Activated naive CD4-positive, alpha-beta T cell treated with anti-CD3 and anti-CD28 coated beads, Interleukin-2, amount 50 U/mL, for 72 hours (primary cell): ENCODE data around the gene USP5. TPM values are rescaled to one million over a fixed set of nuclear protein-coding genes. Genes with fewer than 3 reads are reported as not detected.

ENCODE experiments used
- ATAC-seq, 2 donors: fragments of 150-1000 bp; cut with Tn5 transposase; 2 replicates each; pipeline ENCODE4 v1.10.0; 2021; ENCODE audit warnings: mild to moderate bottlenecking in 2 of 2, moderate library complexity in 2 of 2
- DNase-seq, 2 donors: peaks; one replicate each; pipeline ENCODE4 v3.0.0; 2021 to 2022; ENCODE audit warnings: low spot score in 2 of 2
- H3K27ac Mint-ChIP-seq, 2 donors: one replicate each; pipeline ENCODE4 v1.8.0; 2022; ENCODE audit warnings: mild to moderate bottlenecking in 2 of 2, mixed read lengths in 2 of 2
- H3K36me3 Mint-ChIP-seq, 2 donors: one replicate each; pipeline ENCODE4 v1.8.0; 2022; ENCODE audit warnings: mixed read lengths in 2 of 2
- H3K9me3 Mint-ChIP-seq, 2 donors: one replicate each; pipeline ENCODE4 v1.8.0; 2022; ENCODE audit warnings: mixed read lengths in 2 of 2
- total RNA-seq, 2 donors: library from RNA; stranded (reverse); gene quantifications; one replicate each; pipeline ENCODE4 v1.2.3, GENCODE V29; 2022

The USP5 gene, protein sequence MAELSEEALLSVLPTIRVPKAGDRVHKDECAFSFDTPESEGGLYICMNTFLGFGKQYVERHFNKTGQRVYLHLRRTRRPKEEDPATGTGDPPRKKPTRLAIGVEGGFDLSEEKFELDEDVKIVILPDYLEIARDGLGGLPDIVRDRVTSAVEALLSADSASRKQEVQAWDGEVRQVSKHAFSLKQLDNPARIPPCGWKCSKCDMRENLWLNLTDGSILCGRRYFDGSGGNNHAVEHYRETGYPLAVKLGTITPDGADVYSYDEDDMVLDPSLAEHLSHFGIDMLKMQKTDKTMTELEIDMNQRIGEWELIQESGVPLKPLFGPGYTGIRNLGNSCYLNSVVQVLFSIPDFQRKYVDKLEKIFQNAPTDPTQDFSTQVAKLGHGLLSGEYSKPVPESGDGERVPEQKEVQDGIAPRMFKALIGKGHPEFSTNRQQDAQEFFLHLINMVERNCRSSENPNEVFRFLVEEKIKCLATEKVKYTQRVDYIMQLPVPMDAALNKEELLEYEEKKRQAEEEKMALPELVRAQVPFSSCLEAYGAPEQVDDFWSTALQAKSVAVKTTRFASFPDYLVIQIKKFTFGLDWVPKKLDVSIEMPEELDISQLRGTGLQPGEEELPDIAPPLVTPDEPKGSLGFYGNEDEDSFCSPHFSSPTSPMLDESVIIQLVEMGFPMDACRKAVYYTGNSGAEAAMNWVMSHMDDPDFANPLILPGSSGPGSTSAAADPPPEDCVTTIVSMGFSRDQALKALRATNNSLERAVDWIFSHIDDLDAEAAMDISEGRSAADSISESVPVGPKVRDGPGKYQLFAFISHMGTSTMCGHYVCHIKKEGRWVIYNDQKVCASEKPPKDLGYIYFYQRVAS
- 100 to 1,000 TPM; 132 to 166 TPM for total RNA-seq

DNA sequence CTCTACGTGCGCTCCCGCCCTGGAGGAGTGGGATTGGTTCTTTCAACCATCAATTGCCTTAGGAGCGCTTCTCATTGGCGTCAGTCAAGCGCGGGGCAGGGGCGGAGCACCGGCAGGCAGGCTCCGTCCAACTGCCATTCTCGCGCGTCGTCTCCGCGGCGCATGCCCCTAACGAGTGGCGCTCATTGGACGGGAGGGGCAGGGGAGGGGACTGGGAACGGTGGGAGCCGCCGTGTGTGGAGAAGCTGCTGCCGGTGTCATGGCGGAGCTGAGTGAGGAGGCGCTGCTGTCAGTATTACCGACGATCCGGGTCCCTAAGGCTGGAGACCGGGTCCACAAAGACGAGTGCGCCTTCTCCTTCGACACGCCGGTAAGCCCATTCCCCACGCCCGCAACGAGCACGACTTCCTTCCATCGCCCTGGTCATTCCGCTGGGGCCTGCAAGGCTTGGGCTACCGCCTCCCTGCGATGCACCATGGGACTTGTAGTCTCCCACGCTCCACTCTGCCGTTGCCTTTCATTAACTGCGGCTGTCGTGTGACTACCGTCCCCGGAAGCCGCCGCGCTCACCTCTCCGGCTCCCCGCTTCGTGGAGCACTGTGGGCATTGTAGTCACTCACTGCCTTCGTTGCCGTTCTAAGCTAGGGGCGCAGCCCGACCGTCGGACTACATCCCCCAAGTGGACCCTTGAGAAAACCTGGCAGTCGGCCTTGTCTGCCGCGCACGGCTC is at the start of gene USP5:
Gene USP5 (plus strand): TSS at position 230 of the 730 bp plus-strand sequence. CDS start 30 bp downstream, at position 260.
- peak within 1 kb of the TSS; percentile 97 to 98 for H3K27ac Mint-ChIP-seq
- peak; percentile 82 for ATAC-seq
- H3K9me3 Mint-ChIP-seq = no peaks in the 10 kb centered on the region
- peaks cover 35 to 37% of the 10 kb centered on the region in 2 donors for H3K36me3 Mint-ChIP-seq
- peak; percentile 95 to 98 for DNase-seq

DNA sequence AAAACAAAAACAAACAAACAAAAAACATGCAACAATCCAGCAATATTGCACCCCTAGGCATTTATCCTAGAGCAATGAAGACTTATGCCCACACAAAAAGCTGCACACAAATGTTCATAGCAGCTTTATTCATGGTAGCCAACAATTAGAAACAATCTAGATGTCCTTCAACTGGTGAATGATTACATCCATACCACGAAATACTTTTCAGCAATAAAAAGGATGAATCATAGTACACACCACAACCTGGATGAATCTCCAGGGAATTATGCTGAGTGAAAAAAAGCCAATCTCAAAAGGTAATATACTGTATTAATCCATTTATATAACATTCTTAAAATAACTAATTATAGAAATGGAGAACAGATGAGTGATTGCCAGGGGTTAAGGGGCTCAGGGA is 44.8 kb upstream of the USP5 start:
- DNase-seq (no peak), ATAC-seq (no peak)
- H3K27ac Mint-ChIP-seq = no peak overlapping the region
- no peaks in the 10 kb centered on the region for H3K9me3 Mint-ChIP-seq
- H3K36me3 Mint-ChIP-seq = peaks cover 4 to 26% of the 10 kb centered on the region in 2 donors

DNA sequence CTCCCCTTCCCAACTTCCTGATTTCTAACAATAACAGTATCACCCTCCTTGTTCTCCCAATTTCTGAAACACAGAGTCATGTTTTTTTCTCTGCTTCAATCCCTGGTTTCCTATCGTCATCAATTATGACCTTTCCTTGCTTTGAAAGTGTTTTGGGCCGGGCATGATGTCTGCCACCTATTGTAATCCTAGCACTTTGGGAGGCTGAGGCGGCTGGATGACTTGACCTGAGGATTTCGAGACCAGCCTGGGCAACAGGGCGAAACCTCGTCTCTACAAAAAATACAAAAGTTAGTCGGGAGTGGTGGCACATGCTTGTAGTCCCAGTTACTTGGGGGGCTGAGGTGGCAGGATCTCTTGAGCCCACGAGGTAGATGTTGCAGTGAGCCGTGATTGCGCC is 42.9 kb upstream of the USP5 start:
- H3K27ac Mint-ChIP-seq = peak overlapping the region in 1 of 2 donors; percentile 44
- DNase-seq (no peak), ATAC-seq (no peak)
- no peaks in the 10 kb centered on the region for H3K9me3 Mint-ChIP-seq
- peaks cover 4 to 14% of the 10 kb centered on the region in 2 donors for H3K36me3 Mint-ChIP-seq

DNA sequence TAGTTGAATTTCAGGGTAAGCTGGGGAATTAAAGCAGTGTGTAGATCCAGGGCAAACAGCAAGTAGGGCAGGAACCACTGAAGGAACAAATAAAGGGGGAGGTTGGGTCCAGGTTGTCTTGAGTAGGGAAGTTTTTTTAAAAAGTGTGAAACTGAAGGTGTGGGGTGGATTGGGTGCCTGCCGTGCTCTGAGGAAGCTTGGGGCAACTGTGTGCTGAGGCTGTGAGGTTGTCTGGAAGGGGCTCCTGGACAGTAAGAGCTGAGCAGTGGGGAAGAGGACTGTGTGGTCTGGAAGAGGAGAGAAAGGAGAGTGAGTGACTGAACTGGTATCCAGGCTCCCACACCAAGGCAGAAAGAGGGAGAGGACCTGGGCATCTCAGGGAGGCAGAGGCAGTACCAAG is 41.2 kb upstream of the USP5 start:
- Mint-ChIP-seq H3K9me3 (no peaks in the 10 kb centered on the region), H3K36me3 (peaks cover under 1 to 5% of the 10 kb centered on the region in 2 donors), H3K27ac (peak overlapping the region; percentile 44 to 61)
- no peak for ATAC-seq
- DNase-seq = no peak

DNA sequence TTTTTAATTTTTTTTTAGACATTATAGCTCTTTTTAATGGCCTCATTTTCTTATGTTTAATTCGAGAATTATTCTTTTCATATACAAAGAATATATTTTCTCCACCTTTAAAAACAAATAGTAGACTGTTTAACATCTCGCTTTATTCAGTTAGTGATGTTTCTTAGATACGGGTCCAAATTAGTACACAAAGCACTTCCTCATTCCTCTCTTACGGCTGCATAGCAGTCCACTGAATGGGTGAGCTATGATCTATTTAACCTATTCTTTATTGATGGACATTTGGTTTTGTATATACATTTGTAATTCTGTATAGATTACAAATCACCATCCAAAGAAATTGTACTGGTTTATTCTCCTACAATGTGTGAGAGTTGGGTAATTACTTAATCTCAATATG is 38.6 kb upstream of the USP5 start:
- no peak for ATAC-seq

DNA sequence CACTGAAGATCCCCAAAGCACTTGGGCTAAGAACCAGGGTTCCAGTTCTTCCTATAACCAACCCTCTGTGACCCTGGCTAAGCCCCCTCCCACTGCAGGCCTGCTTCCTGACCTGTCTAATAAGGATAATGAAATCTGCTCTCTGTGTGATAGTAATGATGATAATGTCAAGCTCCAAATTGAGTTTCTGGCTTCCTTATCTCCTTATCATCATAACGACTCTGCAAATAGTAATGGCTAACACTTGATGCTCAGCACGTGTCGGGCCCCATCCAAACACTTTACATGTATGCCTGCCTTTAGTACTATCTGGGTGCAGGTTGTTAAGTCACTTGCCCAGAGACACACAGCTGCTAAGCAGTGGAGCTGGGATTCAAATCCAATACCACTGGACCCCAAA is 35.4 kb upstream of the USP5 start:
- H3K36me3 Mint-ChIP-seq = peaks cover 8 to 22% of the 10 kb centered on the region in 2 donors
- ATAC-seq (no peak), DNase-seq (no peak)
- no peak overlapping the region for H3K27ac Mint-ChIP-seq
- no peaks in the 10 kb centered on the region for H3K9me3 Mint-ChIP-seq

More for the DNA sequence above, 38.6 kb upstream of the USP5 start:
- H3K27ac Mint-ChIP-seq = no peak overlapping the region
- H3K36me3 Mint-ChIP-seq = peaks cover 8 to 23% of the 10 kb centered on the region in 2 donors
- DNase-seq = no peak
- no peaks in the 10 kb centered on the region for H3K9me3 Mint-ChIP-seq

DNA sequence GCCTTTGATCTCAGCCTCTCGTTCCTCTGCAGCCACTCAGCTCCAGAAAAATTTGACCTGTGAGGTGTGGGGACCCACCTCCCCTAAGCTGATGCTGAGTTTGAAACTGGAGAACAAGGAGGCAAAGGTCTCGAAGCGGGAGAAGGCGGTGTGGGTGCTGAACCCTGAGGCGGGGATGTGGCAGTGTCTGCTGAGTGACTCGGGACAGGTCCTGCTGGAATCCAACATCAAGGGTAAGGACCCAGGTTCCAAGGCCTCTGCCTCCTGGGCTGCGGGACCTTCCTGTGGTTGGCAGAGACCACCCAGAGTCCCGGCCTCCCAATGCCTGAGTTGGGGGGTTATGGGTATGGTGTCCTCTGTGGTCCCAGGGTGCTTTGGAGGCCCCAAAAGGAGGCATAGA is 34.9 kb upstream of the USP5 start:
- ATAC-seq (no peak), DNase-seq (no peak)
- Mint-ChIP-seq H3K9me3 (no peaks in the 10 kb centered on the region), H3K36me3 (peaks cover 8 to 22% of the 10 kb centered on the region in 2 donors), H3K27ac (no peak overlapping the region)

DNA sequence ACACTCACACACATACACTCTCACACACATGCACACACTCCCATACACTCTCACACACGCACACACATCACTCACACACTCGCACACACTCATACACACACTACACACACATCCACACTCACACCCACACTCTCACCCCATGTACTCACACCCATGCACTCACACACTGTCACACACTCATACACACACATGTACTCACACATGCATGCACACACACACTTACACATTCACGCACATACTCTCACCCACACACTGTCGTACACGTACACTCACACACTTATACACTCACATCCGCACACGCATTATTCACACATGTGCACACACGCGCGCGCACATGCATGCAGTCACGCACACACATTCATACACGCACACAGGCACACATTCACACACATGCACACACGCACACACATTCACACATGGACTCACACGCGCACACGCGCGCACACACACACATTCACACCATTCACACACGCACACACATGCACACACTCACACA is 34.2 kb upstream of the USP5 start:
- peaks cover 8 to 22% of the 10 kb centered on the region in 2 donors for H3K36me3 Mint-ChIP-seq
- ATAC-seq (no peak), DNase-seq (no peak)
- H3K9me3 Mint-ChIP-seq = no peaks in the 10 kb centered on the region
- peak overlapping the region in 1 of 2 donors; percentile 2 for H3K27ac Mint-ChIP-seq

DNA sequence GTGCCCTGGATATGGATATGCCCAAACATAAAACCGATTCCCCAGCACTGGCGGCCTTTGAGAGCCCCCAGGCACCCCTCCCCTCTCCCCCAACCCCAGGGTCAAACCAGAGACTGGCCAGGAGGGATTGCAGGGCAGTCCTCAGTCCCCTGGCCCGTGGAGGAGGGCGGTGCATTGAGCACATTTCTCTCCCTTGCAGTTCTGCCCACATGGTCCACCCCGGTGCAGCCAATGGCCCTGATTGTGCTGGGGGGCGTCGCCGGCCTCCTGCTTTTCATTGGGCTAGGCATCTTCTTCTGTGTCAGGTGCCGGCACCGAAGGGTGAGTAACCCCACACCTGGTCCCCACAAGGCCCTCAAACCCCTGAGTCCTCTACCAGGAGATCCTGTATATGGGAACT is 33.7 kb upstream of the USP5 start:
- H3K27ac Mint-ChIP-seq = no peak overlapping the region
- no peaks in the 10 kb centered on the region for H3K9me3 Mint-ChIP-seq
- ATAC-seq (no peak), DNase-seq (no peak)
- H3K36me3 Mint-ChIP-seq = peaks cover 8 to 22% of the 10 kb centered on the region in 2 donors

DNA sequence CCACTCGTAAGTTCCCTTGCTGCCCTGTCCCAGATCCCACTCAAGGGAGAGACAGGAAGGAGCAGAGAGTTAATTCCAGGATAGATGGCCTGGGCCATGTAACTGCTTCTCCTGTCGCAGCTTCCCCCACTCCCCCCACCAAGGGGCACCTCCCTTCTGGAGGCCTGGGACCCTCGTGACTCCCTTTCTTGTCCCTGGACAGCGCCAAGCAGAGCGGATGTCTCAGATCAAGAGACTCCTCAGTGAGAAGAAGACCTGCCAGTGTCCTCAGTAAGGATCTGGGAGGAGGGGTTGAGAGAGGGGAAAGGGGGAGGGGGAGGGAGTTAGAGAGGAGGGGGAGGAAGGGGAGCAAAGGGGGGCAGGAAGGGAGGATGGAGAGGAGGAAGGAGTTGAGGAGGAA is 33.3 kb upstream of the USP5 start:
- H3K9me3 Mint-ChIP-seq = no peaks in the 10 kb centered on the region
- H3K27ac Mint-ChIP-seq = no peak overlapping the region
- H3K36me3 Mint-ChIP-seq = peaks cover 8 to 22% of the 10 kb centered on the region in 2 donors
- no peak for DNase-seq
- no peak for ATAC-seq

DNA sequence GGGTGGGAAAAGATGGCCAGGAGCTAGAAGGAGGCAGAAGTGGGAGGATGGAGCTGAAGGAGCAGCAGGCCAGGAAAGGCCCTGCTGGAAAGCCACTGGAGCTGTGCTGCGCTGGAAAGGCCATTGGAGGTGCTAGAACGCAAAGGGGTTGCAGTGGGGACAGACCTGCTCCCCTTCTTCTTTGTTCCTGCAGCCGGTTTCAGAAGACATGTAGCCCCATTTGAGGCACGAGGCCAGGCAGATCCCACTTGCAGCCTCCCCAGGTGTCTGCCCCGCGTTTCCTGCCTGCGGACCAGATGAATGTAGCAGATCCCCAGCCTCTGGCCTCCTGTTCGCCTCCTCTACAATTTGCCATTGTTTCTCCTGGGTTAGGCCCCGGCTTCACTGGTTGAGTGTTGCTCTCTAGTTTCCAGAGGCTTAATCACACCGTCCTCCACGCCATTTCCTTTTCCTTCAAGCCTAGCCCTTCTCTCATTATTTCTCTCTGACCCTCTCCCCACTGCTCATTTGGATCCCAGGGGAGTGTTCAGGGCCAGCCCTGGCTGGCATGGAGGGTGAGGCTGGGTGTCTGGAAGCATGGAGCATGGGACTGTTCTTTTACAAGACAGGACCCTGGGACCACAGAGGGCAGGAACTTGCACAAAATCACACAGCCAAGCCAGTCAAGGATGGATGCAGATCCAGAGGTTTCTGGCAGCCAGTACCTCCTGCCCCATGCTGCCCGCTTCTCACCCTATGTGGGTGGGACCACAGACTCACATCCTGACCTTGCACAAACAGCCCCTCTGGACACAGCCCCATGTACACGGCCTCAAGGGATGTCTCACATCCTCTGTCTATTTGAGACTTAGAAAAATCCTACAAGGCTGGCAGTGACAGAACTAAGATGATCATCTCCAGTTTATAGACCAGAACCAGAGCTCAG is 32.6 kb upstream of the USP5 start:
- no peak for DNase-seq
- peaks cover 8 to 22% of the 10 kb centered on the region in 2 donors for H3K36me3 Mint-ChIP-seq
- no peaks in the 10 kb centered on the region for H3K9me3 Mint-ChIP-seq
- H3K27ac Mint-ChIP-seq = peak overlapping the region in 1 of 2 donors; percentile 67
- no peak for ATAC-seq

DNA sequence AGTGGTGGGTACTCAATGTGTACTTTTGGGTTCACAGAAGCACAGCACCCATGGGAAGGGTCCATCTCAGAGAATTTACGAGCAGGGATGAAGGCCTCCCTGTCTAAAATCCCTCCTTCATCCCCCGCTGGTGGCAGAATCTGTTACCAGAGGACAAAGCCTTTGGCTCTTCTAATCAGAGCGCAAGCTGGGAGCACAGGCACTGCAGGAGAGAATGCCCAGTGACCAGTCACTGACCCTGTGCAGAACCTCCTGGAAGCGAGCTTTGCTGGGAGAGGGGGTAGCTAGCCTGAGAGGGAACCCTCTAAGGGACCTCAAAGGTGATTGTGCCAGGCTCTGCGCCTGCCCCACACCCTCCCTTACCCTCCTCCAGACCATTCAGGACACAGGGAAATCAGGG is 31.8 kb upstream of the USP5 start:
- Mint-ChIP-seq H3K27ac (no peak overlapping the region), H3K9me3 (no peaks in the 10 kb centered on the region), H3K36me3 (peaks cover 8 to 22% of the 10 kb centered on the region in 2 donors)
- ATAC-seq (no peak), DNase-seq (no peak)

DNA sequence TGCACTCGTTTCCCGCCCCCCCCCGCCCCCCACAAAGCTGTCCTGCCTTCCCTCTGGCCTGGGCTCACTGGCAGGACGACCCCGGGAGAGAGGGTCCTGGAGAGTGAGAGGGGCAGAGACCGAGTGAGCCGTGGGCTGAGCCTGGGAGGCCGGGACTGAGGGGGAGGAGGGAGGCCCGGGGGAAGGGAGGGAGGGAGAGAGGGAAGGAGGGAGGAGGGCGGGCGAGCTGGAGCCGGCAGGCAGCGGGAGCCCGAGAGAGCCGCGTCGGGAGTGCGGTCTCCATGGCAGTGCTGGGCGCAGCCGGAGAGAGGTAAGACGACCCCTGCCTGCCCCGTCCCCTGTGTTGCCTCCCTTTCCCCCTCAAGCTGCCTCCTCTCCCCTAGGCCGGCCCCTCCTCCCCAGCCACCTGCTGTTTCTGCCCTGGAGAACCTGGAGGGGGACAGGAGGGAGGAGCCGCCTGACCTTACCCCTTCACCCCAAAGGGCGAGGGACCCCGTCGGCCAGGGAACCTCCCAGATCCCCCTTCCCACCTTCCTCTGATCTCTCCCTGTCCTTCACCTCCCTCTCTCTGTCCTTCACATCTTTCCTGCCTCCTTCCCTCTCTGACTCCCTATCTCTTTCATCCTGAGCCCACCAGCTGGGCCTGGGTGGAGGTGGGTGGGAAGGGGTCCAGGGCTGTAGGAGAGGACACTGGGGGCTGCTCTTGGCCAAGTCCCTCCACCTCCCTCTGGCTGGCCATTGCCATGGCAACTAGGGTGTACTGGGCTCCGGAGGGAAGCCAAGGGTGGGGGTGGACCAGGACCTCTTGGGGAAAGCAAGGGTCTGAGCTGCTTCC is 30.1 kb upstream of the USP5 start, which contains the start of gene GPR162:
Gene GPR162 (plus strand): TSS at position 231 of the 835 bp plus-strand sequence. CDS start 2,078 bp downstream, outside the sequence.
- Mint-ChIP-seq H3K9me3 (no peaks in the 10 kb centered on the region), H3K36me3 (peaks cover 8 to 18% of the 10 kb centered on the region in 2 donors), H3K27ac (peak within 1 kb of the TSS in 1 of 2 donors; percentile 91)
- no peak for ATAC-seq
- DNase-seq = no peak

DNA sequence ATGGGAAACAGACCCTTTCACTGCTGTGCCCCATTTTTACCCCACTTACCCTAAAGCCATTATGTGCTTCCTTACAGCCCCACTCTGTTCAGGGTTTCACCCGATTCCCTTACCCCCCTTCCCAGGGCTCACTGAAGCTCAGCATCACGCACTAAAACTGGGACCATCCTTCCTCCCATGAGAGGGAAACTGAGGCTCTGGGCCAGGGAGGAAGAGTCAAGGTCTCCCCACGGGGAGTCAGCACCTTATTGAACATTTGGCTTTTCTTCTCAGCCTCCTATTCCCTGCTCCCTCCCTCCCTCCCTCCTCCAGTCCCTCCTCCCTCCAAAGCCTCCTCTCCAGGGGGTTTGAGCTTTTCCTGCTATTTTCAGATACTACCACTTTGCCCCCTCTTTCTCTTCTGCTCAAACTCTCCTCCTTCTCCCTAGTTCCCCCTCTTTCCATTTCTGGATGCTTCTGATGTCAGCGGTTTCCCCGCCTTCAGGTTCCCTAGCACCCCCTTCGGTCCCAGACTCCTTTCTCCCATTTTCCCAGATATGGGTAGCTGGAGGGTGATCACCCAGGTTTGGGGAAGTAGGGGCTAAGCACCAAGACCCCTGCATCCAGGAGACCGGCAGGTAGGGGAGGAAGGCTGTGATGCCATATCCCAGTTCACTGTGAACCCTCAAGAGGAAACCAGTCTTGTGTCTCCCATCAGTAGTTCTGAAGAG is 29.4 kb upstream of the USP5 start:
- Mint-ChIP-seq H3K9me3 (no peaks in the 10 kb centered on the region), H3K27ac (no peak overlapping the region), H3K36me3 (peaks cover 5 to 11% of the 10 kb centered on the region in 2 donors)
- no peak for DNase-seq
- no peak for ATAC-seq
